Ovary (tissue), 3 donors: ENCODE data around the gene ACSM2B.

Experiments
- CTCF ChIP-seq, 3 donors: fragments of 450-650 bp in 2 of 3; fragments of 200-600 bp in 1 of 3; IDR thresholded peaks; one replicate each; pipeline versions ENCODE4 v1.5.1 to v1.8.0; 2016 to 2022; ENCODE audit warnings: antibody characterized with exemption in 3 of 3, mild to moderate bottlenecking in 1 of 3
- EP300 ChIP-seq: sonication (generic); formaldehyde crosslinking; IDR thresholded peaks from one replicate; pipeline ENCODE4 v1.6.1; 2017; ENCODE audit warnings: antibody characterized with exemption
- POLR2A ChIP-seq: fragments of 450-650 bp; IDR thresholded peaks from one replicate; pipeline ENCODE4 v1.6.1; 2017; ENCODE audit warnings: antibody characterized with exemption, mild to moderate bottlenecking, moderate library complexity
- donor health status: DM: no; HTN: no; CAD: no.

- no peak for TF ChIP-seq CTCF (IDR thresholded peaks at IDR 0.05)
- TF ChIP-seq POLR2A = no peak
- no peak for TF ChIP-seq EP300
These were observed 68.9 kb downstream of the ACSM2B start for GRCh38 chr16:20507280-20507679.
